ENCODE results near the gene PDE4B. TPM values are rescaled to one million over a fixed set of nuclear protein-coding genes. Genes with fewer than 3 reads are reported as not detected.
"Not testable (repeated sequence)": the region's sequence is repeated elsewhere in the genome, so short reads cannot be mapped to it uniquely, and the experiment has no call there.

Gene PDE4B
- total and polyA plus RNA-seq, 3 experiments from 2014 or later, result 29.7 to 34.5 (median 31.4) TPM

DNA sequence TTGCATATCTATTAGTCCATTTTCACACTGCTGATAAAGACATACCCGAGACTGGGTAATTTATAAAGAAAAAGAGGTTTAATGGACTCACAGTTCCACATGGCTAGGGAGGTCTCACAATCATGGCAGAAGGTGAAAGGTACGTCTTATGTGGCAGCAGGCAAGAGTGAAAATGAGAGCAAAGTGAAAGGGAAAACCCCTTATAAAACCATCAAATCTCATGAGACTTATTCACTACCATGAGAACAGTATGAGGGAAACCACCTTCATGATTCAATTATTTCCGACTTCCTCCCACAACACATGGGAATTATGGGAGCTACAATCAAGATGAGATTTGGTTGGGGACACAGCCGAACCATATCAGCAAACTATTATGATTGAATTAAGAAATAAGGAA, 335.9 kb downstream of the PDE4B start:
- H3K4me1 Mint-ChIP-seq; DNase-seq; CTCF ChIA-PET; H3K27me3 ChIP-seq (ENCODE audit: insufficient read depth, low read length, poor library complexity, severe bottlenecking); H3K27ac ChIP-seq (ENCODE audit: low read depth, low read length); H3K9me3 Mint-ChIP-seq; H3K9me3 ChIP-seq (ENCODE audit: low read length); H3K36me3 Mint-ChIP-seq; H3K27ac Mint-ChIP-seq; POLR2A ChIA-PET; H3K4me3 ChIP-seq (ENCODE audit: low read length); H3K4me3 Mint-ChIP-seq; H3K4me1 ChIP-seq (ENCODE audit: insufficient read depth, low read length); H3K36me3 ChIP-seq (ENCODE audit: insufficient read depth, low read length): not testable (repeated sequence)
- peaks cover 8 to 15% of the 10 kb centered on the region in 2 donors for H3K27me3 Mint-ChIP-seq

DNA sequence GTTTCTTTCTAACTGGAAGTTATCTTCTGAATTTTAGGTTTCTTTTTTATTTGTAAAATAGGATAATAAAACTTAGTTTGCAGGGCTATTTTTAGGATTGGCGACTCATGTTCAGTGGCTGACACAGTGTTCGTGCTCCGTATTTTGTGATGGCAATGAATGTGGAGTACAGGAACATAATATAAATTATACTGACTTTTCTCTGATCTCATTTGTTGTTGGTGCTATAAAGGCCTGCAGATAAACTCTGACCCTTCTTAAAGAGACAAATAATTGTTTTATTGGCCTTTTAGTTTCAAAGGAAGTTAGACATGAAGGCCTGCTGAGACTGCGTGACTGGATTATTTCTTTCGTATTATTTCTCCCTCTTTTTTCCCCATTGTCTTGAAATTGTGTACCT, 339.6 kb downstream of the PDE4B start:
- H3K36me3 Mint-ChIP-seq, result no peaks in the 10 kb centered on the region

DNA sequence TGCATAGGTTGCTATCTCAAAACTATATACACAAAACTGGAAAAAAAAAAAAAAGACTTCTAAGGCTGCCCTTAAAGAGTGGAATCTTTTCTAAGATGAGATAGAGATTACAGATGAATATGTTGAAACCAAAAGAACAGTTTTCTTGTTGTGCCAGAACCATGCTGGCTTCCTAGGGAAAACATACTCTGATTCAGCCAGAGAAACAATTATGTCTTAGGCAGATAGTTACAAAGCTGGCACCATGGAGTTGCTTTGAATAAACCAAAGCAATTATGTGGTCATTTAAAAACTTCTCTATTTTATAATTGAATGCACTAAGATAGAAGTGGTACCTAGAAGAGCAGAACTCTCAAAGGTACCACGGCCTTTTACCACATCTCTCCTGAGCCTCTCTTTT, 341.3 kb downstream of the PDE4B start:
- Mint-ChIP-seq H3K4me3 (no peak overlapping the region), H3K27ac (no peak overlapping the region), H3K4me1 (no peaks in the 10 kb centered on the region), H3K27me3 (peaks cover 8 to 22% of the 10 kb centered on the region in 2 donors), H3K36me3 (no peaks in the 10 kb centered on the region), H3K9me3 (no peaks in the 10 kb centered on the region)
- DNase-seq, result no peak
- Histone ChIP-seq H3K27ac (ENCODE audit: low read depth, low read length) (no peak overlapping the region), H3K9me3 (ENCODE audit: low read length) (no peaks in the 10 kb centered on the region), H3K4me3 (ENCODE audit: low read length) (no peak overlapping the region), H3K36me3 (ENCODE audit: insufficient read depth, low read length) (no peaks in the 10 kb centered on the region), H3K4me1 (ENCODE audit: insufficient read depth, low read length) (no peaks in the 10 kb centered on the region), H3K27me3 (ENCODE audit: insufficient read depth, low read length, poor library complexity, severe bottlenecking) (no peaks in the 10 kb centered on the region)
- ChIA-PET CTCF (no interaction called here), POLR2A (no interaction called here)

More for the DNA sequence above, 339.6 kb downstream of the PDE4B start:
- CTCF ChIA-PET, result no interaction called here
- POLR2A ChIA-PET, result no interaction called here
- Mint-ChIP-seq H3K27me3 (peaks cover 8 to 22% of the 10 kb centered on the region in 2 donors), H3K27ac (no peak overlapping the region), H3K4me1 (no peaks in the 10 kb centered on the region), H3K9me3 (no peaks in the 10 kb centered on the region), H3K4me3 (no peak overlapping the region)
- Histone ChIP-seq H3K4me3 (ENCODE audit: low read length) (no peak overlapping the region), H3K27ac (ENCODE audit: low read depth, low read length) (no peak overlapping the region), H3K36me3 (ENCODE audit: insufficient read depth, low read length) (no peaks in the 10 kb centered on the region), H3K9me3 (ENCODE audit: low read length) (no peaks in the 10 kb centered on the region), H3K4me1 (ENCODE audit: insufficient read depth, low read length) (no peaks in the 10 kb centered on the region), H3K27me3 (ENCODE audit: insufficient read depth, low read length, poor library complexity, severe bottlenecking) (no peaks in the 10 kb centered on the region)
- no peak for DNase-seq

GRCh38 chr1:66135161-66135560, 342.5 kb downstream of the PDE4B start:
- no peaks in the 10 kb centered on the region for H3K27me3 ChIP-seq (ENCODE audit: insufficient read depth, low read length, poor library complexity, severe bottlenecking)
- ChIA-PET CTCF (no interaction called here), POLR2A (no interaction called here)
- Mint-ChIP-seq H3K4me1 (no peaks in the 10 kb centered on the region), H3K9me3 (no peaks in the 10 kb centered on the region), H3K36me3 (no peaks in the 10 kb centered on the region), H3K27me3 (peaks cover 8 to 22% of the 10 kb centered on the region in 2 donors), H3K4me3 (no peak overlapping the region), H3K27ac (no peak overlapping the region)
- no peaks in the 10 kb centered on the region for H3K4me1 ChIP-seq (ENCODE audit: insufficient read depth, low read length)
- H3K36me3 ChIP-seq (ENCODE audit: insufficient read depth, low read length), result no peaks in the 10 kb centered on the region
- no peak overlapping the region for H3K4me3 ChIP-seq (ENCODE audit: low read length)
- DNase-seq, result no peak
- no peak overlapping the region for H3K27ac ChIP-seq (ENCODE audit: low read depth, low read length)
- no peaks in the 10 kb centered on the region for H3K9me3 ChIP-seq (ENCODE audit: low read length)

- H3K4me1 ChIP-seq (ENCODE audit: insufficient read depth, low read length); H3K9me3 Mint-ChIP-seq; H3K4me3 Mint-ChIP-seq; POLR2A ChIA-PET; H3K4me3 ChIP-seq (ENCODE audit: low read length); H3K27ac ChIP-seq (ENCODE audit: low read depth, low read length); H3K27ac Mint-ChIP-seq; H3K36me3 Mint-ChIP-seq; H3K36me3 ChIP-seq (ENCODE audit: insufficient read depth, low read length); H3K9me3 ChIP-seq (ENCODE audit: low read length); H3K27me3 ChIP-seq (ENCODE audit: insufficient read depth, low read length, poor library complexity, severe bottlenecking); DNase-seq; CTCF ChIA-PET; H3K4me1 Mint-ChIP-seq: not testable (repeated sequence)
- peaks cover 3 to 22% of the 10 kb centered on the region in 2 donors for H3K27me3 Mint-ChIP-seq
These were observed 343.7 kb downstream of the PDE4B start for GRCh38 chr1:66136423-66136822.

DNA sequence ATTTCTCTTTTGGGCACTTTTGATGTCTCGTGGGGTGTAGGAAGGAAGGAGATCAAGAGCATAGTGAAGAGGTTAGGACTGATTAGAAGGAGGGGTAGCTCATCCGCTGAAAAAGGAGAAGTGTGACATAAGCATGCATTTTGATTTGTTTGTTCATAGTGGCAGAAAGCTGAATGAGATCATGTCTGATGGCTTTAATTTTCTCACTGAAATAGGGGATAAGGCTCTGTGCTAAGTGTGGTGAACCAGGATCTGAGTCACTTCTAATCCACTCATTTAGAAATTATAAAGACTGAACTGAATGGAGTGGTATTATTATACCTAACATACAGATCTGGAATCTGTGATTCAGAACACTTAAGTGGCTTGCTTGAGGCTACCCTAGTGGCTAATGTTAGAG, 344.5 kb downstream of the PDE4B start:
- H3K36me3 Mint-ChIP-seq, result no peaks in the 10 kb centered on the region
- Histone ChIP-seq H3K9me3 (ENCODE audit: low read length) (no peaks in the 10 kb centered on the region), H3K36me3 (ENCODE audit: insufficient read depth, low read length) (no peaks in the 10 kb centered on the region), H3K27me3 (ENCODE audit: insufficient read depth, low read length, poor library complexity, severe bottlenecking) (no peaks in the 10 kb centered on the region), H3K4me1 (ENCODE audit: insufficient read depth, low read length) (no peaks in the 10 kb centered on the region), H3K4me3 (ENCODE audit: low read length) (no peak overlapping the region), H3K27ac (ENCODE audit: low read depth, low read length) (no peak overlapping the region)
- ChIA-PET POLR2A (no interaction called here), CTCF (no interaction called here)
- H3K9me3 Mint-ChIP-seq, result no peaks in the 10 kb centered on the region
- no peaks in the 10 kb centered on the region for H3K4me1 Mint-ChIP-seq
- H3K27me3 Mint-ChIP-seq, result peaks cover 3 to 26% of the 10 kb centered on the region in 2 donors
- no peak overlapping the region for H3K4me3 Mint-ChIP-seq
- H3K27ac Mint-ChIP-seq, result no peak overlapping the region
- no peak for DNase-seq

DNA sequence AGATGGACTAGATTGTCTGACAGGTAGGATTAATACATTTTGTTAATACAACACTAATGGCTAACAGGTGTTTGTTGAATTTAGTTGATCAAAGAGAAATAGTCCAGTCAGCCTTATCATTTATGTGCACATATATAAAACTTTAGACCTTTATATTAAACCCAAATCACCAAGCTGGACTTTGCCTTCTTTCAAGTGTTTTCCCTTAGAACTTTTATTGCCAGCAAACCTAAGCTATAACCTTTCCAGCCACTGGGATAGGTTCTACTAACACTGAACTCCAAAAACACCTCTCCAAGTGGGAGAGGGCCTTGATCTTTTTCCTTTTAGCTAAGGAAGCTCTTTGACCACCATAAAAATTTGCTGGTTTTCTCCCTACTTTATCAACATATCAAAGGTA, 345.9 kb downstream of the PDE4B start:
- H3K9me3 Mint-ChIP-seq, result no peaks in the 10 kb centered on the region
- Histone ChIP-seq H3K4me1 (ENCODE audit: insufficient read depth, low read length) (no peaks in the 10 kb centered on the region), H3K27ac (ENCODE audit: low read depth, low read length) (no peak overlapping the region), H3K9me3 (ENCODE audit: low read length) (no peaks in the 10 kb centered on the region), H3K27me3 (ENCODE audit: insufficient read depth, low read length, poor library complexity, severe bottlenecking) (no peaks in the 10 kb centered on the region), H3K4me3 (ENCODE audit: low read length) (no peak overlapping the region), H3K36me3 (ENCODE audit: insufficient read depth, low read length) (no peaks in the 10 kb centered on the region)
- ChIA-PET CTCF (no interaction called here), POLR2A (no interaction called here)
- H3K36me3 Mint-ChIP-seq, result no peaks in the 10 kb centered on the region
- no peaks in the 10 kb centered on the region for H3K4me1 Mint-ChIP-seq
- H3K27ac Mint-ChIP-seq, result no peak overlapping the region
- no peak overlapping the region for H3K4me3 Mint-ChIP-seq
- DNase-seq, result no peak
- H3K27me3 Mint-ChIP-seq, result peaks cover 3 to 26% of the 10 kb centered on the region in 2 donors

GRCh38 chr1:66140072-66140471, 347.4 kb downstream of the PDE4B start:
- H3K4me3 ChIP-seq (ENCODE audit: low read length), result no peak overlapping the region
- peaks cover 3 to 21% of the 10 kb centered on the region in 2 donors for H3K27me3 Mint-ChIP-seq
- H3K4me1 Mint-ChIP-seq, result no peaks in the 10 kb centered on the region
- no peaks in the 10 kb centered on the region for H3K9me3 Mint-ChIP-seq
- POLR2A ChIA-PET, result no interaction called here
- DNase-seq, result no peak
- no peak overlapping the region for H3K27ac Mint-ChIP-seq
- no peaks in the 10 kb centered on the region for H3K4me1 ChIP-seq (ENCODE audit: insufficient read depth, low read length)
- no peaks in the 10 kb centered on the region for H3K9me3 ChIP-seq (ENCODE audit: low read length)
- H3K36me3 ChIP-seq (ENCODE audit: insufficient read depth, low read length), result no peaks in the 10 kb centered on the region
- no peak overlapping the region for H3K4me3 Mint-ChIP-seq
- no peaks in the 10 kb centered on the region for H3K36me3 Mint-ChIP-seq
- H3K27ac ChIP-seq (ENCODE audit: low read depth, low read length), result no peak overlapping the region
- CTCF ChIA-PET, result no interaction called here
- no peaks in the 10 kb centered on the region for H3K27me3 ChIP-seq (ENCODE audit: insufficient read depth, low read length, poor library complexity, severe bottlenecking)

DNA sequence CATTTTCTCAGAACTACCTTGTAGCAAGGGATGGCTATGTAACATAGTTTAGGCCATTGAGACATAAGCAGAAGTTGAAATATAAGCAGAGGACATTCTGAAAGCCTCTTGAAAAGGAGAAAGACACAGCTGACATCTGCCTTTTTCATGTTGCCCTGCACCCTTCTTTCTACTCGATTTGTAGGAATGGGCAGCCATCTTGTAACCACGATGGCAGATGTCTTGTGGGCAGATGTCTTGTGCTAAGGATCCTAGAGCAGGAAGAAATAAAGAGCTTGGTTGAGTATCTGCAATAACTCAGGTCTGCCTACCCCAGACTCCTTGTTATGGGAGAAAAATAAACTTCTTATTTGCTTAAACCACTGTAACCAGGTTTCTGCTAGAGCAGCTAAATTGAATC, 351.0 kb downstream of the PDE4B start:
- H3K27ac ChIP-seq (ENCODE audit: low read depth, low read length), result no peak overlapping the region
- no peaks in the 10 kb centered on the region for H3K4me1 Mint-ChIP-seq
- no peak for DNase-seq
- no peaks in the 10 kb centered on the region for H3K36me3 Mint-ChIP-seq
- H3K9me3 ChIP-seq (ENCODE audit: low read length), result no peaks in the 10 kb centered on the region
- no peaks in the 10 kb centered on the region for H3K27me3 ChIP-seq (ENCODE audit: insufficient read depth, low read length, poor library complexity, severe bottlenecking)
- no peak overlapping the region for H3K4me3 ChIP-seq (ENCODE audit: low read length)
- H3K9me3 Mint-ChIP-seq, result no peaks in the 10 kb centered on the region
- no peak overlapping the region for H3K4me3 Mint-ChIP-seq
- ChIA-PET CTCF (no interaction called here), POLR2A (no interaction called here)
- H3K27ac Mint-ChIP-seq, result no peak overlapping the region
- no peaks in the 10 kb centered on the region for H3K36me3 ChIP-seq (ENCODE audit: insufficient read depth, low read length)
- H3K4me1 ChIP-seq (ENCODE audit: insufficient read depth, low read length), result no peaks in the 10 kb centered on the region
- peaks cover 0 to 10% of the 10 kb centered on the region in 2 donors for H3K27me3 Mint-ChIP-seq

All from CD8-positive, alpha-beta memory T cell (primary cell).